ENCODE measurements around the gene NELFB.

Gene NELFB

DNA sequence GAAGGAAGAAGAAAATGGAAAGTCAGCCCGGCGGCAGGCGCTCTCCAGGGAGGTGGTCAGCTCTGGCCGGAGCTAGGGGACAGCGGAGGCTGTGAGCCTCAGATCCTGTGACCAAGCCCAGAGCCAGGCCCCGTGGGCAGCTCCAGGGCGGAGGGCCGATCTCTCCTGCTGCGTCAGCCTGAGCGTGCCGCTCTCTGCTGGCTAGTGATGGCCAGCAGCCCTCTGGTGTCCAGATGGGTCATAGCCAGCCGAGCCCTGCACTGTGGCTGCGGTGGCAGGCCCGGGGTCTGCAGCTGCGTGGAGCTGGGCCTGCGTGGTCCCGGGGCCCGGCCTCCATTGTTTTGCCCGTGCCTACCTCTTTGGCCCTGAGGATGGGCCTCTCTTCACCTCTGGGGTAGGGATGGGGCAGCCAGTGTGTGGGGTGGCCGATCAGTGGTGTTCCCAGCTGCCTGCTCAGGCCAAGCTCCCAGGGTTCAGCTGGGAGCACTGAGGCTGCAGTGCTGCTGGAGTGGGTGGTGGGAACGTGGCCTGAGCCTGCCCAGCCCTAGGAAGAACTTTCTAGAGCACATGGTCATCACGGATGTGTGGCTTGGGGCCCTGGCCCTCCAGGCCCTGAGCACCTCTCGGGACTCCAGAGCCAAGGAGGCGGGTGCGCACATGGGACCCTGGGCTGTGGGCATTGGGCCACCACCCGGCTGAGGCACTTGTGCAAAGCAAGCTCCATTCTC is 64.0 kb downstream of the NELFB start:
- H3K27me3 ChIP-seq (ENCODE audit: insufficient read depth, low read length), result no peaks in the 10 kb centered on the region
- no peak overlapping the region for H2AFZ ChIP-seq (ENCODE audit: low read depth, low read length)
- peaks cover 32% of the 10 kb centered on the region for H3K4me1 ChIP-seq (ENCODE audit: insufficient read depth, low read length)
- no peak overlapping the region for H3K4me3 ChIP-seq (ENCODE audit: low read length)
- H3K36me3 ChIP-seq (ENCODE audit: insufficient read depth, low read length), result no peaks in the 10 kb centered on the region
- H3K9me3 ChIP-seq (ENCODE audit: low read length), result no peaks in the 10 kb centered on the region

DNA sequence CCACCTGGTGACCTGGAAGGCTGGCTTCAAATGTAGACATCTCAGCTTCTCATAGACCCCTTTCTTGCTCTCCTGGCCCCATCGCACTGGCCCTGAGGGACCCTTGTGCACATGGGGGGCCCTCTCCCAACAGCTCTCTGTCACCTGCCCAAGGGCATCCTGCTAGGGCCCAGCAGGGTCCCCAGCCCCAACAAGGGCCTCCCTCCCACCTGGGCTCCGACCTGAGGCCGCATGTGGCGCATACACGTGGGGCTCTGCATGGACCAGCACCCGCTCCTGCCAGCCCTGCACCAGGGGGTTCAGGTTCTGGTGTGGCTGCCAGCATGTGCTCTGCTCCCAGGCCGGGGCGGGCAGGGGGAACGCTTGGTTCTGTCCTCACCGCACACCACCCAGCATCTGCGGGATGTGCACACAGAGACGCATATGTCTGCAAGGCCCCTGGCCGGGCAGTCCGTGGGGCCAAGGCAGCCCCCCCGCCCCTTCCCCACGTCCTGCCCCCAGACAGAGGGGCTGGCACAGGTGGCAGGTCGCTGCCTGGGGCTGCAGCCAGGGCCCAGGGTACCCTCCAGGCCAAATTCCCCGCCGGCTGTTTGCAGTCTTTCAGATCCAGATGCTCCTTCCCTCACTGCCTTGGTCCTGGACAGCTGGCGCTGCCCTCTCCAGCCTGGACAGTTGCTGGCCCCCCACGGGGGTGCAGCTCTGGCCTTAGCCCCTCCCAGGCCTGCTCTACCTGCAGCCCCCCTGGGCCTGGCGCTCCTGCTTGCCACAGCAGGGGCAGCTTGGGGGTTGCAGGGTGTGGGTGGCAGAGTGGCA is 64.8 kb downstream of the NELFB start:
- Histone ChIP-seq H3K27me3 (ENCODE audit: insufficient read depth, low read length) (no peaks in the 10 kb centered on the region), H2AFZ (ENCODE audit: low read depth, low read length) (no peak overlapping the region), H3K9me3 (ENCODE audit: low read length) (no peaks in the 10 kb centered on the region), H3K4me3 (ENCODE audit: low read length) (no peak overlapping the region), H3K36me3 (ENCODE audit: insufficient read depth, low read length) (no peaks in the 10 kb centered on the region), H3K4me1 (ENCODE audit: insufficient read depth, low read length) (peaks cover 26% of the 10 kb centered on the region)

DNA sequence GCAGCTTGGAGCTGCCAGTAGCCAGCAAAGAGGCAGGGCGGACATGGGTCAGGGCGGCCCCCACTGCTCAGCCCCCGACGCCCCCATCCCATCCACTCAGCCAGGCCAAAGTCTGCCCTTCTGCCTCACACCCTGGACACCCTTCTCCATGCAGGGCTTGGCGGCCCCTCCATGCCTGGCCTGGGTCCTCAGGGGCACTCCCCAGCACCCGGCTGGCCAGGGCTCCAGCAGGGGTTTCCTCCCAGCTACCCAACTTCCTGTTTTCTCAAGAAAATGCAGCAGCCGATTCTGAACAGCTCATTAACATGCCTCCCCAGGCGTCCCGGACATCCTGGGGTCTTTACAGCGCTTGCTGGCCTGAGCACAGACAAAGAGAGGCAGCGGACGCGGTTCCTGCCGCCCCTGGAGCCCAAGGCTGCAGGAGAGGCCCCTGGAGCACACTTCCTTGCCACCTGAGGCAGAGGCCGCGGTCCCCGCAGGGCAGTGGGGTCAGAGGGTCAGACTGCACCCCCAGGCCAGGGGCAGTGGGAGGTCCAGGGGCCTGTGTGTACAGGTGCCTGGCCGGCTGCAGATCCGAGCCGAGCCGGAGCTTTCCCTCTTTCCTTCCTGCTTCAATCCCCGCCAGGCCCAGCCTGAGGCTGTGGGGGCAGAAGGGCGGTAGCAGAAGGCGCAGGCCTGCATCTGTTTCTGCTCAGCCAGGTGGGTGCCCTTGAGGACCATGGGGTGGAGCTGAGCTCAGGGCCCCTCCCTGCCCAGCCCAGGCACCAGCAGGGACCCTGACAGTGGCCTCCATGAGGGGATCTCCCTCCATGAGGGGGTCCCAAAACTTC is 65.6 kb downstream of the NELFB start:
- peak overlapping the region; percentile 23 for H3K4me3 ChIP-seq (ENCODE audit: low read length)
- H3K27me3 ChIP-seq (ENCODE audit: insufficient read depth, low read length), result no peaks in the 10 kb centered on the region
- H3K36me3 ChIP-seq (ENCODE audit: insufficient read depth, low read length), result no peaks in the 10 kb centered on the region
- peaks cover 17% of the 10 kb centered on the region for H3K4me1 ChIP-seq (ENCODE audit: insufficient read depth, low read length)
- no peaks in the 10 kb centered on the region for H3K9me3 ChIP-seq (ENCODE audit: low read length)
- peak overlapping the region; percentile 72 for H2AFZ ChIP-seq (ENCODE audit: low read depth, low read length)

DNA sequence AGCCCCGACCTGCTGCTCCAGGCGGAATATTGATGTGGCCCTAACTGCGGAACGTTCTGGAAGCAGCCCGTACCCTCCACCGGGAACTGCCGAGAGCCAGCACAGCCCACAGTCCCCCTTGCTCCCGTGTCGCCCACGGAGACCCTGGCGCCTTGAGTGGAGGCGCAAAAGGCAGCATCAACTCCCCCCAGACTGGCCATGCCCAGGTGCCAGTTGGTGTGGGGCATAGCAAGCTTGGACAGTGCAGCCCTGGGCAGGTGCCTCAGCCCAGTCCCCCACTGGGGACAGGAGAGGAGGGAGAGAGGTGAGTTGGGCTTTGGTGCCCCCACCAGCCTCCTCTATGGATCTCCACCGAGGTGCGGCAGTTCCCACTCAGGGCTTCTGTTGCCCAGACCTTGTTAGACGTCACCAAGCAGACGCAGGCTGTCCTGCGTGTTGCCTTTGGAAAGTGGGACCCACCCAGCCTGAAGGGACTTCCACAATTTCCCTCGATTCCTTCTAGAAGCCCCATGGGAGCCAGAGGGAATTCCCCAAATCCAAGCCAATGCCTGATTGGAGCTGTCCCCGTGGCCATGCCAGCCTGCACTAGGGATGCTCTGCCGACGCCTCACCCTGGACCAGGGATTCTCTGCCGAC is 66.7 kb downstream of the NELFB start:
- Histone ChIP-seq H3K9me3 (ENCODE audit: low read length) (peaks cover 1% of the 10 kb centered on the region), H3K36me3 (ENCODE audit: insufficient read depth, low read length) (no peaks in the 10 kb centered on the region), H3K4me3 (ENCODE audit: low read length) (no peak overlapping the region), H3K4me1 (ENCODE audit: insufficient read depth, low read length) (peaks cover 17% of the 10 kb centered on the region), H3K27me3 (ENCODE audit: insufficient read depth, low read length) (no peaks in the 10 kb centered on the region), H2AFZ (ENCODE audit: low read depth, low read length) (no peak overlapping the region)
